NCI-H2107 treated with DMSO at 0.1 percent for 48 hours (cell line): ENCODE data around the gene MED12L.
A peak's percentile ranks its signal among the peaks of the same experiment; 100 is the strongest.

ENCODE experiments used
- DNase-seq: peaks from one replicate; lab custom pipeline; 2025; ENCODE audit not compliant: unreplicated experiment; lab: John Stamatoyannopoulos, UW

The MED12L gene

DNA sequence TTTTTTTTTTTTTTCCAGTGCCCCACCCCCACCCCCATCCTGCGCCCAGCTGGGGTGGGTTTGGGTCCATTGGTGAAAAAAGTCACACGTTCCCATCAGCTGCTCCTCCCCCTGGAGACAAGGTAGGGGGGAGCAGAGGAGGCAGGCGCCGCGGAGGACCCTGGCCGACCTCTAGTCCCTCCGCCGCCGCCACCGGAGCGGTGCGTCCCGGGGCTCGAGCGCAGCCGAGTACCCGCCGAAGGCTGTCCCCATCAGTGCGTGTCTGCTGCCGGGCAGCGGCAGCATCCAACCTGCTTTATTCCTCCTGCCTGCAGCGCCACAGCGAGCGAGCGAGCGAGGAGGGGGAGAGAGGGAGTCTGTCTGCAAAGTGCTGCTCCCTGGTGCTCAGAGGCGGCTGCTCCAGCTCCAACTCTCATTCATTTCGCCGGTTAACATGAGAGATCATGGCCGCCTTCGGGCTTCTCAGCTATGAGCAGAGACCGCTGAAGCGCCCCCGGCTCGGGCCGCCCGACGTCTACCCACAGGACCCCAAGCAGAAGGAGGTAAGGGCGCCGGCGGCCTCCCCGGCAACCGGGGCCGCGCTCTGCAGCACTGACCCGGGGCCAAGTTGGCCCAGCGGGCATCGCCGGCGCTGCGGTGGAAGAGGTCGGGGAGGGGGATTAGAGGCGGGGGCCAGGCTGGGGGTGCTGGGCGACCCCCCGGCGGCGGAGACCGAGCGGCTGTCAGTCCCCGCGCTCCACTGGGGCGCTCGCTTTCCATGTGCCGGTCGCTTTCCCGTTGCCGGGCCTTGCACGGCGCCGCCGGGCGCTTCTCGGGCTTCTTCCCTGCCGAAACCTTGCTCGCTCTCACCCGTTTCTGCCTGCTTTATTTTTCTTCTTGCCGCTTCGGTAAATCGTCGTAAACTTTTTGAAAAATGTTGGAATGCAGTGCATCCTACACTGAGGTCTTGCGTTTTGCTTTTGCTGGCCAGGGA is 1.3 kb downstream of the MED12L start:
- peak; percentile 89 for DNase-seq

DNA sequence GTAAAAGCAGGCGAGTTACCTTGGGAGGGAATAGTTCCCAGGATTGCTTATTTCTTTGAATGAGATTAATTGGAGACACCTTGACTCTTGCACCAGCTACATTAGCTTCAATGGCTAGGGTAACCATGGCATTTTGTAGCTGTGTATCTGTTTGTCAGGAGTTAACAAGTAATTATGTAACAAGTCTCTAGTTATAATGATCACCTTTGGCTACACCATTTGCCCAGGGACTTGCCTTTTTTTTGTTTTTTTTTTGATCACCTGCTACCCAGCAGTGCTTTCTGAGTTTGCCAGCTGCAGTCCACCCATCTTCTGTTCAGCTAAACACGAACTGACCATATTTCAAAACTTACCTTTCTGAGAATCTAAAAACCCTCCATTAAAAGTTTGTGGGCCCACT is 2.2 kb downstream of the MED12L start:
- DNase-seq, result peak; percentile 13

DNA sequence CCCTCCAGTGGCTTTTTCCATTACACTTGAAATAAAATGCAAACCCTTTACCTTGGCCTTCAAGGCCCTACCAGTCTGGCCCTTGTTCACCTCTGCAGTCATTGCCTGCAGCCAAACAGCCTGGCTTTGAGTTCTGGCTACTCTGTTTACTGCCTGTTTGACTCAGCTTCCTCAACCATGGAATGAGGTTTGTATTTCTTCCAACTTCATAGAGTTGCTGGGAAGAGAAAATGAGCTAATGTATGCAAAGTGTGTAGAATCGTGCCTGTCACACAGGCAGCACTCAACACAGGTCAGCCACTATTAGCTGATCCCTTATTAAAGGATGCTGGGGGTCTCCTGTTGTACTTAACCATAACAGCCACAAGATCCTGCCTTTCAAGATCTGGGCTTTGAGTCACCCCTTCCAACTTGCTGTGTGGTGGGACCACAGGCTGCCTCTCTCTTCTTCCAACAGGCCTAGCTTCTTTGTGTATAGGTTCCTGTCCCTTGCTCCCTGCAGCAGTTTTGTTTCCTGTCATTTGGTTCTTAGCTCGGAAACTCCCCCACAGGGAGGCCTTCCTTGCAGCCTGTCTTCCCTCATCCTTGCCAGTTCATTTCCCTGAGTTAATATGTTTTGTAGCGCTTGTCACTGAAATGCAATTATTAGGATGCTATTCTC is 6.4 kb downstream of the MED12L start:
- DNase-seq, result no peak

GRCh38 chr3:151093148-151093547 is 7.7 kb downstream of the MED12L start:
- no peak for DNase-seq

DNA sequence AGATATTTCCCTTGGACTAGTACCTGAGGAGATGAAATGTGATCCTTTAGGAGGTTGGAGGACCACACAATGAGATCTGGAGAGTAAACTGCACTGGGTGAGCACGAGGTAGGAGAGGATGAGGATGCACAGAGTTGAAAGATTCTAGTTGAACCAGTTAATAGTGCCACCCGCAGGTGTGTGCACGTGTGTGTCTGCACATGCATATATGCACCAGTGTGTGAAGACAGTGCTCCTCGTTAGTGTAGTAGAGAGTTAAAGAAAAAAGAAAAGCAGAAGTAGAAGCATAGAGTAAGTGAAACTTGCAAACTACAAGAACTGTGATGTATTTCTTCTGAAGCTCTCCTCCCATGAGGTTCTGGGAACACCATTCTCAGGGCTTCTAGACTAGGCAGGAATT is 8.4 kb downstream of the MED12L start:
- DNase-seq, result no peak

GRCh38 chr3:151096716-151097115 is 11.3 kb downstream of the MED12L start:
- no peak for DNase-seq

DNA sequence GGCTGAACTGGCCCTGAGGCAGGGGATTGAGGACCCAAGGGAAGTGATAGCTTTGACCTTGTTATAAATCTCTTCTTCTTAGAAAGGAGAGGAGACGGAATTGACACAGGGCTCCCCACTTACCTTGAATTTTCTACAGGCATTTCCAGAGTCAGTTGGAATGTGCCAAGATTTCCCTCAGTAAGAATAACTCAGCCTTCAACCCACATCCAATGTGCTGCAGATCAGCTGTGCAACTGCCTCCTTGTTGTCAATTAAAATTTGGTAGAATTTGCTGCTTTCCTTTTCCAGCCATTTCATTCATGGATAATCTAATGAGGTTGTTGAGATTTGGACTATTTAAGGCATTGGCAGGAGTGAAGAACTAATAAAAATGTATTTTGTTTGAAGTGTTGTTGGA is 14.6 kb downstream of the MED12L start:
- no peak for DNase-seq

DNA sequence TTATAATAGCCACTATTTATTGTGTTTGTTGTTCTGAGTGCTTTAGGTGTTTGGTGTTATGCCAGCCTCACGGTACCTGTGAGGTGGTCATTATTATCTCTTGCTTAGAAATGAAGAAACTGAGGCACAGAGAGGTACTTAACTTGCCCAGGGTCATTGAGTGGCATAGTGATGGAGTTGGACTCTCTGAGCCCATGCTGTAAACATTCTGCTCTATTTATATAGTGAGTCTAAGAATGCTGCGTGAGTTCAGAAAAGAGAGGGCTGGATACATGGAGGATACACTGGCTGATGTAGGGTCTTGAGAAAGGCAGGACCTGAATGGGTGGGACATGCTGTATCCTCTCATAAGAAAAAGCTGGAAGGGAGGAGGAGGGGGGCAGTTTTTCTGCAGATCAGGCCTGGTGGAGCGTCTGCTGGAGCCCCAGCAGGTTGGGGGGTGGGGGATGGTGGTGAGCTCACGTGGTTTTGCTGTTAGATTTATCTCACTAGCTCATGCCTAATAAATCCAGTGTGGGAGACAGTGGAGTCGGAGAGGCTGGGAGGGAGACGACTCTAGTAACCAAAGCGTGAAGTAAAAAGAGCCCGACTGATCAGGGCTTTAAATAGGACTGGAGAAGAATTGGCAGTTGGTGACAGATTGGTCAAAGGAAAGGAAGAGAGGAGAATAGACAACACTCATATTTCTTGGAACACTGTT is 16.0 kb downstream of the MED12L start:
- no peak for DNase-seq

GRCh38 chr3:151106311-151106710 is 20.8 kb downstream of the MED12L start:
- DNase-seq, result no peak

- DNase-seq, result no peak
These were observed 21.7 kb downstream of the MED12L start for GRCh38 chr3:151107177-151107576.

GRCh38 chr3:151107701-151108100 is 22.2 kb downstream of the MED12L start:
- DNase-seq, result no peak

- DNase-seq, result no peak
These were observed 23.9 kb downstream of the MED12L start for GRCh38 chr3:151109286-151109800.

DNA sequence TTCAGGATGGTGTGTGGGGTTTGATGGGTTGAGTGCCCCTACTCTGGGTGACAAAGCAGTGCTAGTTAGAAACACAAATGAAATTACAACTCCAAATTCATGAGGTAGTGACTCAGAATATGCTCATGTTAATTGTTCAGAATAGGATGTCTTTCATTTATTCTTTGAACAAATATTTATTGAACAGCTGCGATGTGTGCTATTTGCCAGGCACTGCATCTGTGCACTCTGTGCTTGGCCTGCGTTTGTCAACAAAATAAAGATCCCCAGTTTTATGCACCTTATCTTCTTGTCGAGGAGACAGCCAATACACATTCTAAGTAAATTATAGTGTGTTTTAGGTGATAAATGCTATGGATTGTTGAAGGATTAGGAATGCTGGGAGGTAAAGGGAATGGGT is 27.3 kb downstream of the MED12L start:
- no peak for DNase-seq

DNA sequence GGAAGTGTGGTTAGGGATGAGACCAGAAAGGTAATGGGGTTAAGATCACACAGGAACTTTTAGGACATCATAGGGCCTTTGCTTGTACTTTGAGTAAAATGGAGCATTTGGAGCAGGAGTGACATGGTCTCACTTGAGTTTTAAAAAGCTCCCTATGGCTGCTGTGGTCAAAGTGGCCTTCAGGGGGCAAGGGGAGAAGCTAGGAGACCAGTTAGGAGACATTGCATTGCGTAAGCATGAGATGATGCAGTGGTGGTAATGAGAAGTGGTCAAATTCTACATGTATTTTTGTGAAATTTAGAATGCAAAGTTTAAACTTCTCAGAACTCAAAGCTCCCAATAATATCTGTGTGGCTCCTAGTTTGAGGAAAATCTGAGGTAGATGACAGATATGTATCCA is 27.9 kb downstream of the MED12L start:
- no peak for DNase-seq

DNA sequence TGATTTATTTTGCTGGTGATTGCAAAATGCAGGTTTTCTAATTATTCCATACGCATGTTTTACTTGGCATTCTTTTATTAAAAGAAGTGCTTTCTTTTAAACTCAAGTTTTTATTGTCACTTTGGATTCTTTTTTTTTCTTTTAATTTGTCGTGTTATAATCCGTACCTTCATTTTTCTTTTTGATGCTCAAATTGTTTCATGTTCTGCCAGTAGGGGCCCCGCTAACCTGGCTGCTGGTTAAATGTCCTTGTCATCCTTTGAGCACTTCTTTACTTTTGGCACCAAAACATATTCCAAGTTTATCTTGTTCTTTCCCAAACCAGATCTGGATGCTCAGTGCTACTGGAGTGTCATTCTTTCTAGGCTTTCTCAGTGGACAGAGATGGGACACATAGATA is 31.6 kb downstream of the MED12L start:
- DNase-seq, result no peak

GRCh38 chr3:151119188-151119587 is 33.7 kb downstream of the MED12L start:
- no peak for DNase-seq

- DNase-seq, result no peak
These were observed 34.9 kb downstream of the MED12L start for GRCh38 chr3:151120409-151120808.

- DNase-seq, result no peak
These were observed 35.6 kb downstream of the MED12L start for GRCh38 chr3:151121016-151121415.

DNA sequence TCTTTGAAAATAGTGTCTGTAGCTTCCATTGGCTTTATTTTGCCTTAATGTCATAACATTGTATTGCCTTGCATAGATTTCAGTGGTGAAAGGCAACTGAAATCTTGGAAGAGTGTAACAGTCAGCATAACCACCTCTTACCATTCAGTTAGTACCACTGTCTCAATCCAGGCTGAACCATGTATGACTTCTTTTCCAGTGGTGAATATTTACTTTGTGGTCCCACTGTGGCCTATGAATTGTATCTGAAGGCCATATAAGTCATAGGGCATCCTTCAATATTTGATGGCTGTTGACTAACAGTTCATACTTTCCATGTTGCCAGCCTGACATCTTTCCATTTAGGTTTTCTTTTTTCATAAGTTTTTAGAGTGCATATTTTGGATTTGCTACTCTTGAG is 38.4 kb downstream of the MED12L start:
- DNase-seq, result no peak

- peak; percentile 11 for DNase-seq
These were observed 39.0 kb downstream of the MED12L start for GRCh38 chr3:151124476-151124875.

DNA sequence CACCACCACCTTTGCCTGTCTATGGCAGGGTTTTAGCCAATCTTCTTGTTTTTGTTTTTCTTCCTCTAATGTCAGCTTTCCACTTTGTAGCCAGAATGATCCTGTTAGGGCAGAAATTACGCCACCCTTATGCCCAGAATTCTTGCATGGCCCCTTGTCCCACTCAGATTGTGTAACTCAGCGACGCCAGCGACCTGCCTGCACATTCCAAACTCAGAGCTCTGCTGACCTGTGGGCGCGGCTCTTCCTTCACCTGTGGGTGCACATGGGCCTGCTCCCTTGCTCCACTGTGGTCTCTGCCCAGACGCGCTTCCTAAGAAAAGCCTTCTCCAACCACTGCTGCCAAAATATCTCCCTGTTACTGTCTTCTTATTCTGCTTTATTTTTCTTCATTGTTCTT is 45.0 kb downstream of the MED12L start:
- DNase-seq, result no peak

- no peak for DNase-seq
These were observed 47.7 kb downstream of the MED12L start for GRCh38 chr3:151133175-151133574.
